HL-60 (cell line): ENCODE measurements around the gene TDRD5.

Experiments used
- GABPA ChIP-seq: IDR thresholded peaks from 2 replicates; pipeline ENCODE4 v1.6.1; 2012; ENCODE audit warnings: low read depth
- TF ChIP-seq, protein P1 (sequence below): IDR thresholded peaks from one replicate; pipeline ENCODE4 v1.5.1; 2011; ENCODE audit warnings: low read length, control low read depth, inconsistent platforms; ENCODE audit not compliant: insufficient read depth
- TF ChIP-seq, protein P2 (sequence below): IDR thresholded peaks from 2 replicates; pipeline ENCODE4 v1.6.1; 2012; ENCODE audit warnings: low read depth; ENCODE audit not compliant: insufficient replicate concordance

GRCh38 chr1:179558078-179558477 is 33.6 kb upstream of the TDRD5 start:
- TF ChIP-seq, protein P1, sequence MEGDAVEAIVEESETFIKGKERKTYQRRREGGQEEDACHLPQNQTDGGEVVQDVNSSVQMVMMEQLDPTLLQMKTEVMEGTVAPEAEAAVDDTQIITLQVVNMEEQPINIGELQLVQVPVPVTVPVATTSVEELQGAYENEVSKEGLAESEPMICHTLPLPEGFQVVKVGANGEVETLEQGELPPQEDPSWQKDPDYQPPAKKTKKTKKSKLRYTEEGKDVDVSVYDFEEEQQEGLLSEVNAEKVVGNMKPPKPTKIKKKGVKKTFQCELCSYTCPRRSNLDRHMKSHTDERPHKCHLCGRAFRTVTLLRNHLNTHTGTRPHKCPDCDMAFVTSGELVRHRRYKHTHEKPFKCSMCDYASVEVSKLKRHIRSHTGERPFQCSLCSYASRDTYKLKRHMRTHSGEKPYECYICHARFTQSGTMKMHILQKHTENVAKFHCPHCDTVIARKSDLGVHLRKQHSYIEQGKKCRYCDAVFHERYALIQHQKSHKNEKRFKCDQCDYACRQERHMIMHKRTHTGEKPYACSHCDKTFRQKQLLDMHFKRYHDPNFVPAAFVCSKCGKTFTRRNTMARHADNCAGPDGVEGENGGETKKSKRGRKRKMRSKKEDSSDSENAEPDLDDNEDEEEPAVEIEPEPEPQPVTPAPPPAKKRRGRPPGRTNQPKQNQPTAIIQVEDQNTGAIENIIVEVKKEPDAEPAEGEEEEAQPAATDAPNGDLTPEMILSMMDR, result no peak
- TF ChIP-seq, protein P2, sequence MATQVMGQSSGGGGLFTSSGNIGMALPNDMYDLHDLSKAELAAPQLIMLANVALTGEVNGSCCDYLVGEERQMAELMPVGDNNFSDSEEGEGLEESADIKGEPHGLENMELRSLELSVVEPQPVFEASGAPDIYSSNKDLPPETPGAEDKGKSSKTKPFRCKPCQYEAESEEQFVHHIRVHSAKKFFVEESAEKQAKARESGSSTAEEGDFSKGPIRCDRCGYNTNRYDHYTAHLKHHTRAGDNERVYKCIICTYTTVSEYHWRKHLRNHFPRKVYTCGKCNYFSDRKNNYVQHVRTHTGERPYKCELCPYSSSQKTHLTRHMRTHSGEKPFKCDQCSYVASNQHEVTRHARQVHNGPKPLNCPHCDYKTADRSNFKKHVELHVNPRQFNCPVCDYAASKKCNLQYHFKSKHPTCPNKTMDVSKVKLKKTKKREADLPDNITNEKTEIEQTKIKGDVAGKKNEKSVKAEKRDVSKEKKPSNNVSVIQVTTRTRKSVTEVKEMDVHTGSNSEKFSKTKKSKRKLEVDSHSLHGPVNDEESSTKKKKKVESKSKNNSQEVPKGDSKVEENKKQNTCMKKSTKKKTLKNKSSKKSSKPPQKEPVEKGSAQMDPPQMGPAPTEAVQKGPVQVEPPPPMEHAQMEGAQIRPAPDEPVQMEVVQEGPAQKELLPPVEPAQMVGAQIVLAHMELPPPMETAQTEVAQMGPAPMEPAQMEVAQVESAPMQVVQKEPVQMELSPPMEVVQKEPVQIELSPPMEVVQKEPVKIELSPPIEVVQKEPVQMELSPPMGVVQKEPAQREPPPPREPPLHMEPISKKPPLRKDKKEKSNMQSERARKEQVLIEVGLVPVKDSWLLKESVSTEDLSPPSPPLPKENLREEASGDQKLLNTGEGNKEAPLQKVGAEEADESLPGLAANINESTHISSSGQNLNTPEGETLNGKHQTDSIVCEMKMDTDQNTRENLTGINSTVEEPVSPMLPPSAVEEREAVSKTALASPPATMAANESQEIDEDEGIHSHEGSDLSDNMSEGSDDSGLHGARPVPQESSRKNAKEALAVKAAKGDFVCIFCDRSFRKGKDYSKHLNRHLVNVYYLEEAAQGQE, result no peak
- no peak for TF ChIP-seq GABPA
